Subcutaneous abdominal adipose tissue (tissue), 5 donors: ENCODE results near the gene KCNJ5.

Experiments used
- H3K27ac ChIP-seq: one replicate; pipeline ENCODE4 v1.7.0; 2013; ENCODE audit warnings: low read depth, mild to moderate bottlenecking, inconsistent platforms, low read length, moderate library complexity
- H3K27me3 ChIP-seq, 5 donors: one replicate each; pipeline ENCODE4 v1.7.0; 2013; ENCODE audit warnings: low read length in 5 of 5, inconsistent platforms in 1 of 5; ENCODE audit not compliant: control insufficient read depth in 5 of 5, insufficient read depth in 4 of 5
- H3K36me3 ChIP-seq, 5 donors: one replicate each; pipeline ENCODE4 v1.7.0; 2013; ENCODE audit warnings: low read length in 5 of 5; ENCODE audit not compliant: control insufficient read depth in 5 of 5, insufficient read depth in 5 of 5
- H3K4me1 ChIP-seq, 5 donors: one replicate each; pipeline ENCODE4 v1.7.0; 2013; ENCODE audit warnings: low read length in 5 of 5, mild to moderate bottlenecking in 3 of 5, moderate library complexity in 1 of 5; ENCODE audit not compliant: control insufficient read depth in 5 of 5, insufficient read depth in 5 of 5
- H3K4me3 ChIP-seq, 5 donors: one replicate each; pipeline ENCODE4 v1.7.0; 2013; ENCODE audit warnings: low read length in 5 of 5, low read depth in 1 of 5
- H3K9ac ChIP-seq, 5 donors: one replicate each; pipeline ENCODE4 v1.7.0; 2013; ENCODE audit warnings: low read length in 5 of 5, mild to moderate bottlenecking in 4 of 5, moderate library complexity in 3 of 5
- H3K9me3 ChIP-seq, 5 donors: one replicate each; pipeline ENCODE4 v1.7.0; 2013; ENCODE audit warnings: low read length in 5 of 5; ENCODE audit not compliant: control insufficient read depth in 5 of 5
- donor health status: healthy.
- donor health status: healthy.
- donor health status: healthy.
- donor health status: healthy.
- donor health status: healthy.

KCNJ5 gene

DNA sequence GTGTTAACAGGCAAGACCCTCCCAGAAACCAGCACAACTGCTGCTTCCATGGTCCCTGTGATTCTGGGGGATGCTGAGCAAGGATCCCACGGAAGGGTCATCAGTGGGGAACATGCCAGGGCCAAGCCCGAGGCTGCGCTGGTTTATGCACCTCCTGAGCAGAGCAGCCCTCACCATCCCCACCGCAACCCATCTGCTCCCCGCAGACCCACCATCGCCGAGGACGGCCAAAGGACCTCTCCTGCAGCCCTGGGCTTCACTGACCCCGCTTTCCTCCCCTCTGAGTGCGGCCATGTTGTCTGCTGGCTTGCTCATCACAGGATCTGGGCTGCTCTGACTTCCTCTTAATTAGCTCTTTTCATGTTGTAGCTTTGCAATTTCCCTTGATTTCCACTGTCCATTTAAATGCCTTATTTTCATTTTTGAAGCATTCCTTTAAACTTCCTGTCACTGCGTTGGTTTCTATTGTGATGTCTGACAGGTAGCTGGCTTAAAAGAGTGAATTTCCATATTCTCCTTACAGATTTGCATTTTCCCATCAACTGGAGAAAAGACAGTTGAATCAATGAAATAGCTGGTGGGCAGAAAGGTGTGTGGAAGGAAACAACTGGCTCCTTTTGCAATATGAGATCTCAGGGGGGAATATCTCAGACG lies 36.7 kb downstream of the KCNJ5 start:
- Histone ChIP-seq H3K4me1 (no peaks in the 10 kb centered on the region), H3K27me3 (peaks cover 0 to 14% (median 4%) of the 10 kb centered on the region in 5 donors), H3K36me3 (no peaks in the 10 kb centered on the region), H3K9ac (no peak overlapping the region), H3K27ac (no peak overlapping the region), H3K9me3 (no peaks in the 10 kb centered on the region), H3K4me3 (no peak overlapping the region)

GRCh38 chr11:128928400-128928799 lies 37.2 kb downstream of the KCNJ5 start:
- H3K4me1 ChIP-seq, result no peaks in the 10 kb centered on the region
- H3K4me3 ChIP-seq, result no peak overlapping the region
- no peaks in the 10 kb centered on the region for H3K9me3 ChIP-seq
- no peak overlapping the region for H3K9ac ChIP-seq
- H3K36me3 ChIP-seq, result no peaks in the 10 kb centered on the region
- peaks cover 0 to 14% (median 4%) of the 10 kb centered on the region in 5 donors for H3K27me3 ChIP-seq
- H3K27ac ChIP-seq, result no peak overlapping the region

DNA sequence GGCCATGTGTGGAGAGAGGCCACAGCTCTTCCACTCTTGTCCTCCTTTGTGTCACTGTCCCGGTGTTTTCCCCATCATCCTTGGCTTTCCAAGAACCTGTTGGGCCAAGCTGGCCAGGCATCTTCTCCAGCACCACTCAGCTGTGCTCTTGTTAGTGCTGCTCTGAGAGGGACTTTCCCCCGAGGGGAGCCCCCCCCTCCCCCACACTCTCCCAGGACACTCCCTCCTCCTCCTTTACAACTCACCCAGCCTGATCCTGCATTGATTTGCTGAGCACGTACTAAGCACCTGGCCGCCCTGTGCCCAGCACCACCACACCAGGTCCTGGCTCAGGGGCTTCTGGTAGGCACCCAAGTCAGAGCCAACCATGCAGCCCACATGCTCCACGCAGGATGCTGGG lies 38.3 kb downstream of the KCNJ5 start:
- Histone ChIP-seq H3K4me1 (no peaks in the 10 kb centered on the region), H3K27me3 (peaks cover 0 to 14% (median 4%) of the 10 kb centered on the region in 5 donors), H3K4me3 (no peak overlapping the region), H3K9ac (no peak overlapping the region), H3K9me3 (no peaks in the 10 kb centered on the region), H3K27ac (no peak overlapping the region), H3K36me3 (no peaks in the 10 kb centered on the region)

GRCh38 chr11:128929991-128930390 lies 38.8 kb downstream of the KCNJ5 start:
- Histone ChIP-seq H3K9ac (no peak overlapping the region), H3K4me1 (no peaks in the 10 kb centered on the region), H3K4me3 (no peak overlapping the region), H3K27ac (no peak overlapping the region), H3K27me3 (peaks cover 0 to 14% (median 4%) of the 10 kb centered on the region in 5 donors), H3K9me3 (no peaks in the 10 kb centered on the region), H3K36me3 (no peaks in the 10 kb centered on the region)

DNA sequence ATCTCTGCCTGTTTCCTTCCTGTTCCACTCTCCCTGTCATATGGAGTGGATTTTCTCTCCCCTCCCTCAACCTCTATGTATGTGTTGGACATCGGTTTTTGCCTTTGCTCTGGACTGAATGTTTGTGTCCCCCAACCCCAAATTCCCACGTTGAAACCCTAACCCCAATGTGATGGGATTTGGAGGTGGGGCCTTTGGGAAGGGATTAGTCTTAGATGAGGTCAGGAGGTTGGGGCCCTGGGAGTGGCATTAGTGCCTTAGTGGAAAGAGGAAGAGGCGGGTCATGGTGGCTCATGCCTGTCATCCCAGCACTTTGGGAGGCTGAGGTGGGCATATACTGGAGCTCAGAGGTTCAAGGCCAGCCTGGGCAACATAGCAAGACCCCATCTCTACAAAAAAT lies 39.9 kb downstream of the KCNJ5 start:
- no peak overlapping the region for H3K27ac ChIP-seq
- H3K4me3 ChIP-seq, result no peak overlapping the region
- H3K9me3 ChIP-seq, result no peaks in the 10 kb centered on the region
- no peak overlapping the region for H3K9ac ChIP-seq
- H3K36me3 ChIP-seq, result no peaks in the 10 kb centered on the region
- H3K27me3 ChIP-seq, result peaks cover 0 to 14% (median 4%) of the 10 kb centered on the region in 5 donors
- no peaks in the 10 kb centered on the region for H3K4me1 ChIP-seq

GRCh38 chr11:128931668-128932067 lies 40.5 kb downstream of the KCNJ5 start:
- Histone ChIP-seq H3K4me3 (no peak overlapping the region), H3K9me3 (no peaks in the 10 kb centered on the region), H3K36me3 (no peaks in the 10 kb centered on the region), H3K4me1 (peaks cover 0 to 1% (median 0%) of the 10 kb centered on the region in 5 donors), H3K9ac (no peak overlapping the region), H3K27me3 (peaks cover 0 to 12% (median 4%) of the 10 kb centered on the region in 5 donors), H3K27ac (no peak overlapping the region)

DNA sequence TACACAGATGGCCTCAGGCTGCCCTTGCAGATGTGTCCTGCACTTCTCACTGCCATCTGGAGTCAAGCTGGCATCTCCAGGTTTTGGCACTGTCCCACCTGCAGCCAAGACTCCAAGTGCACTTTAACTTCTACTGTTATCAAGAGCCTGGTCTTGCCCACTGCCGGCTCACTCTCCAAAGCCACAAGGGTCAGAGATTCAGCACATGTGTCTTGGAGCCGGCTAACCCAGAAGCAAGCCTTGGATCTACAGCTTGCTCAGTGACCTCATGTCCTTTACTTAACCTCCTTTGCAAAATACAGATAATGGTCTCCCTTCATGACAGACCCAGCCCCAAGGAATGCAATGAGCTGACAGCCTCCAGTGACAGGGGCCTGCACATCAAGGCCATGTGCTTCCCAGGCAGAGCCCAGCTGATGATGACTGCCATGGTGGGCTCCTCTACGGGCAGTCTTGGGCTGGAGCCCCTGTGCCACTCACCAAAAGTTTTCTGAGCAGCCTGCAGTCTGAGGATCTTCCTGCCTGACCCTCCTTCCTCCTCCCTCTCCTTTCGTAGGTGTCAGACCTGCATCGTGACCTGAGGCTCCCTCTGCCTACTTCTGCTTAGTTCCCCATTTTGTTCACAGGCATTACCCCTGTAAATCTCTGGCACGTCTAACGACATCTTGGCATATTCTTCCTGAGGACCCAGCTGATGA lies 42.5 kb downstream of the KCNJ5 start:
- Histone ChIP-seq H3K4me3 (no peak overlapping the region), H3K9me3 (no peaks in the 10 kb centered on the region), H3K4me1 (peaks cover 0 to 7% (median 0%) of the 10 kb centered on the region in 5 donors), H3K36me3 (no peaks in the 10 kb centered on the region), H3K27me3 (peaks cover 0 to 12% (median 4%) of the 10 kb centered on the region in 5 donors), H3K27ac (no peak overlapping the region), H3K9ac (no peak overlapping the region)

DNA sequence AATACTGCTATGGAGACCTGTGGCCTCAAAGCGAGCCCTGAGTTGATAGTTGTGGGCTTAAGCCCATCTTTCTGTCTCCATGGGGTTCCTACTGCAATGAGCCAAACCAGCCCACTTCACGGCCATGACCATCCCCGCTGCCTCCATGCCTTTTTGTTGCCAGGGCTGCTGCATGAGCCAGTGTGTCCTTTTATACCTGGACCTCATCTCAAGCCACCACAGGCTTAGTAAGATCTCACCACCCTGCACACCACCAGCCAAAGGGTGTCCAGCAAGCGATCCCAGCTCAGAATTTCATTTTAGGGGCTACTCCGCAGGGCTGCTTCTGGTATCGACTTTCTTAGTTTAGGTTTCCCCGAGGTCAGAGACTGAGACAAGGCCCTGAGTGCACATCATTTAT lies 43.2 kb downstream of the KCNJ5 start:
- Histone ChIP-seq H3K36me3 (no peaks in the 10 kb centered on the region), H3K27me3 (peaks cover 0 to 12% (median 4%) of the 10 kb centered on the region in 5 donors), H3K9ac (no peak overlapping the region), H3K9me3 (no peaks in the 10 kb centered on the region), H3K4me1 (peaks cover 0 to 7% (median 0%) of the 10 kb centered on the region in 5 donors), H3K27ac (no peak overlapping the region), H3K4me3 (no peak overlapping the region)

- no peaks in the 10 kb centered on the region for H3K36me3 ChIP-seq
- H3K27me3 ChIP-seq, result peaks cover 0 to 8% (median 0%) of the 10 kb centered on the region in 5 donors
- no peak overlapping the region for H3K4me3 ChIP-seq
- H3K9me3 ChIP-seq, result no peaks in the 10 kb centered on the region
- no peak overlapping the region for H3K27ac ChIP-seq
- peaks cover 0 to 7% (median 0%) of the 10 kb centered on the region in 5 donors for H3K4me1 ChIP-seq
- no peak overlapping the region for H3K9ac ChIP-seq
Measured at GRCh38 chr11:128934926-128935325, 43.8 kb downstream of the KCNJ5 start.

DNA sequence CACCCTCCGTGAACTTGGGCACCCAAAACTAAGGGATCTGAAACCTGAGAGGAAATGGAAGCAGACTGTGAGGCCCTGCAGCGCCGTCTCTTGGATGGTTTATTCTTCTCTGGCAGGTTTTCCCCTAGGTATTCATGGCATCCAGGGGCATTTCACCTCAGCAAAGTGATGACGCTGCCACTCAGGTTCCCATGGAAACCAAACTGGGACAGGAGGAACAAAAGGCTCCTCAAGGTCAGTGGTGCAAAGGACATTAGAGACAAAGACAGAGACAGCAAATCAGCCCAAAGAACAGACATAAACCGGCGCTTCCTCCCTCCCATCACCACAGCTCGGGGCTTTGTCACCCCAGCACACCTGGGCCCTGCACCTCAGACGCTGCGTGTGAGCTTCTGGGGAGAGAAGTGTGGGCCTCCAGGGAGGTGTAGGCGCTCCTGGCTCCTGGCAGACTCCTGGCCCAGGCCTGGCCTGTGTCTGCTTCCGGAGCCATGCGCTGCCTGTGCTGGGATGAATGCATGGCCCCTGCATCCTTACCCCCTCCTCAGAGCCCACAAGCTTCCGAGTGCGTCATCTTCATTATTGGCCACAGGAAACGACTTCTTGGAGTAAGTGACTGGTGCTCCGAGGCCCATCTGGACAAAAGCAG lies 45.6 kb downstream of the KCNJ5 start:
- Histone ChIP-seq H3K9ac (no peak overlapping the region), H3K27ac (no peak overlapping the region), H3K4me3 (no peak overlapping the region), H3K9me3 (no peaks in the 10 kb centered on the region), H3K36me3 (no peaks in the 10 kb centered on the region), H3K27me3 (peaks cover 3 to 14% (median 12%) of the 10 kb centered on the region in 5 donors), H3K4me1 (peaks cover 0 to 7% (median 0%) of the 10 kb centered on the region in 5 donors)
